ENCODE data around the gene CTNNBL1. TPM values are rescaled to one million over a fixed set of nuclear protein-coding genes. Genes with fewer than 3 reads are reported as not detected.

CTNNBL1 gene
- total RNA-seq, 1 experiment from 2014 or later: 203 TPM

- DNase-seq: no peak
- ChIA-PET POLR2A (no interaction called here), CTCF (interaction anchor here (0.6 kb wide), 1 partner anchor 461 kb away, joined by 3 read pairs; no protein-coding TSS in a partner anchor)
- peaks cover 13% of the 10 kb centered on the region for H3K36me3 ChIP-seq (ENCODE audit: control insufficient read depth, insufficient read depth, low read length)
- Mint-ChIP-seq H3K36me3 (ENCODE audit: insufficient read depth, unreplicated experiment) (peaks cover 11% of the 10 kb centered on the region), H3K27me3 (ENCODE audit: insufficient read depth, unreplicated experiment) (no peaks in the 10 kb centered on the region), H3K27ac (ENCODE audit: unreplicated experiment) (no peak overlapping the region), H3K9me3 (ENCODE audit: unreplicated experiment) (no peaks in the 10 kb centered on the region), H3K4me1 (ENCODE audit: low read depth, unreplicated experiment) (peaks cover 21% of the 10 kb centered on the region), H3K4me3 (ENCODE audit: unreplicated experiment) (no peak overlapping the region)
- peaks cover 13% of the 10 kb centered on the region for H3K4me1 ChIP-seq
- H3K27me3 ChIP-seq (replicated peaks; ENCODE audit: control insufficient read depth, insufficient read depth, low read length): no peaks in the 10 kb centered on the region
- H3K9me3 ChIP-seq: no peaks in the 10 kb centered on the region
- H3K4me3 ChIP-seq (ENCODE audit: low read depth, low read length): no peak overlapping the region
- no peak for TF ChIP-seq CTCF (IDR thresholded peaks at IDR 0.05; ENCODE audit: insufficient read depth in 1 of 2, low read depth in 1 of 2, low read length in 1 of 2, severe bottlenecking in 1 of 2, unreplicated experiment in 1 of 2)
- no TSS peak for BruUV-seq (replicated peaks)
- intact Hi-C loops (cut with micrococcal nuclease; ENCODE audit: unreplicated experiment): no loop called here
Observed at GRCh38 chr20:37841389-37841788, 147.6 kb downstream of the CTNNBL1 start.

GRCh38 chr20:37841971-37842370, 148.1 kb downstream of the CTNNBL1 start:
- H3K27ac Mint-ChIP-seq (ENCODE audit: unreplicated experiment): no peak overlapping the region
- no peaks in the 10 kb centered on the region for H3K27me3 ChIP-seq (replicated peaks; ENCODE audit: control insufficient read depth, insufficient read depth, low read length)
- intact Hi-C loops (cut with micrococcal nuclease; ENCODE audit: unreplicated experiment): no loop called here
- CTCF ChIA-PET: no interaction called here
- H3K9me3 ChIP-seq: no peaks in the 10 kb centered on the region
- peaks cover 11% of the 10 kb centered on the region for H3K36me3 Mint-ChIP-seq (ENCODE audit: insufficient read depth, unreplicated experiment)
- peaks cover 11% of the 10 kb centered on the region for H3K36me3 ChIP-seq (ENCODE audit: control insufficient read depth, insufficient read depth, low read length)
- H3K4me1 Mint-ChIP-seq (ENCODE audit: low read depth, unreplicated experiment): peaks cover 27% of the 10 kb centered on the region
- H3K4me1 ChIP-seq: peaks cover 16% of the 10 kb centered on the region
- no peak for TF ChIP-seq CTCF (IDR thresholded peaks at IDR 0.05; ENCODE audit: insufficient read depth in 1 of 2, low read depth in 1 of 2, low read length in 1 of 2, severe bottlenecking in 1 of 2, unreplicated experiment in 1 of 2)
- POLR2A ChIA-PET: no interaction called here
- no peaks in the 10 kb centered on the region for H3K9me3 Mint-ChIP-seq (ENCODE audit: unreplicated experiment)
- no peak overlapping the region for H3K4me3 Mint-ChIP-seq (ENCODE audit: unreplicated experiment)
- no peaks in the 10 kb centered on the region for H3K27me3 Mint-ChIP-seq (ENCODE audit: insufficient read depth, unreplicated experiment)
- H3K4me3 ChIP-seq (ENCODE audit: low read depth, low read length): no peak overlapping the region
- DNase-seq: no peak
- no TSS peak for BruUV-seq (replicated peaks)

- no peak overlapping the region for H3K4me3 ChIP-seq (ENCODE audit: low read depth, low read length)
- no peaks in the 10 kb centered on the region for H3K27me3 Mint-ChIP-seq (ENCODE audit: insufficient read depth, unreplicated experiment)
- no peaks in the 10 kb centered on the region for H3K9me3 ChIP-seq
- CTCF ChIA-PET: no interaction called here
- peaks cover 25% of the 10 kb centered on the region for H3K36me3 Mint-ChIP-seq (ENCODE audit: insufficient read depth, unreplicated experiment)
- H3K27me3 ChIP-seq (replicated peaks; ENCODE audit: control insufficient read depth, insufficient read depth, low read length): no peaks in the 10 kb centered on the region
- POLR2A ChIA-PET: no interaction called here
- peaks cover 11% of the 10 kb centered on the region for H3K36me3 ChIP-seq (ENCODE audit: control insufficient read depth, insufficient read depth, low read length)
- H3K4me3 Mint-ChIP-seq (ENCODE audit: unreplicated experiment): no peak overlapping the region
- DNase-seq: no peak
- intact Hi-C loops (cut with micrococcal nuclease; ENCODE audit: unreplicated experiment): no loop called here
- no peak for TF ChIP-seq CTCF (IDR thresholded peaks at IDR 0.05; ENCODE audit: insufficient read depth in 1 of 2, low read depth in 1 of 2, low read length in 1 of 2, severe bottlenecking in 1 of 2, unreplicated experiment in 1 of 2)
- H3K4me1 Mint-ChIP-seq (ENCODE audit: low read depth, unreplicated experiment): peaks cover 16% of the 10 kb centered on the region
- H3K4me1 ChIP-seq: peaks cover 16% of the 10 kb centered on the region
- no peaks in the 10 kb centered on the region for H3K9me3 Mint-ChIP-seq (ENCODE audit: unreplicated experiment)
- BruUV-seq (replicated peaks): no TSS peak
- H3K27ac Mint-ChIP-seq (ENCODE audit: unreplicated experiment): no peak overlapping the region
Observed at GRCh38 chr20:37845241-37845681, 151.4 kb downstream of the CTNNBL1 start.
